Daoy (cell line): ENCODE measurements around the gene ATP4A. TPM values are rescaled to one million over a fixed set of nuclear protein-coding genes. Genes with fewer than 3 reads are reported as not detected.
"Not testable (repeated sequence)": the region's sequence is repeated elsewhere in the genome, so short reads cannot be mapped to it uniquely, and the experiment has no call there.

Experiments
- DNase-seq: peaks from one replicate; pipeline ENCODE4 v3.0.0-alpha.2; 2015; ENCODE audit warnings: low read depth
- total RNA-seq: library from RNA; depleted of rRNA; stranded (reverse); fragments of >200 nt; shearing (Covaris generic); gene quantifications from 2 replicates; pipeline ENCODE4 v1.2.3, GENCODE V29; 2014; rRNA removed

Gene ATP4A
- total RNA-seq: not detected in 2 replicates

- DNase-seq: no peak
These were observed at the start of gene ATP4A for GRCh38 chr19:35563207-35563829. TSS of gene ATP4A (minus strand) at chr19:35563658. CDS start at chr19:35563629, 29 bp downstream.

- peak; percentile 97 for DNase-seq
These were observed 49.3 kb upstream of the ATP4A start, which contains the start of gene HAUS5 for GRCh38 chr19:35612559-35613321. TSS of gene HAUS5 (plus strand) at chr19:35612735. CDS start at chr19:35612795, 60 bp downstream.

- no peak for DNase-seq
These were observed 48.7 kb upstream of the ATP4A start for GRCh38 chr19:35612224-35612558.

DNA sequence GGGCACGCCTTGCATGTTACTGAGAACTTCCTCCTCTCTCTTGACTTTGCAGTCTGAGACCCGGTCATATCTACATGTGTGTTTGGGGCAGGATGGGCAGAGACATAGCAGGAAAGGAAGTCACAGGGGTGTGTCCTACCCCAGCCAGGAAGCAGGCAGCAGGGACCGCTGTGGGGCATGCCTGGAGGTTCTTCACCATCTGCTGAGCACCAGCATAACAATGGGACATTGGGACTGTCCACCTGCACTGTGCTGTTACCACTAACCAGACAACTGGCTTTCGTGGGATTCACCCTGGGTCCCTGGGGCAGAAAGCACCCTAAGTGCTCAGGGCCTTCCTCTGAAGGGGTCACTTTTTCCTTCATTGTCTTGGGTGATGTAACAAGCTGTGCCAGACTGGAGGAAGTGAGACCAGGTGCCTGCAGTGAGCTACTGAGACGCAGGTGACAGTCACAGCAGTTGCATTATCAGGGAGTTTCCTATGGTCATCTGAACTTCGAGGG, 46.4 kb upstream of the ATP4A start:
- no peak for DNase-seq

DNA sequence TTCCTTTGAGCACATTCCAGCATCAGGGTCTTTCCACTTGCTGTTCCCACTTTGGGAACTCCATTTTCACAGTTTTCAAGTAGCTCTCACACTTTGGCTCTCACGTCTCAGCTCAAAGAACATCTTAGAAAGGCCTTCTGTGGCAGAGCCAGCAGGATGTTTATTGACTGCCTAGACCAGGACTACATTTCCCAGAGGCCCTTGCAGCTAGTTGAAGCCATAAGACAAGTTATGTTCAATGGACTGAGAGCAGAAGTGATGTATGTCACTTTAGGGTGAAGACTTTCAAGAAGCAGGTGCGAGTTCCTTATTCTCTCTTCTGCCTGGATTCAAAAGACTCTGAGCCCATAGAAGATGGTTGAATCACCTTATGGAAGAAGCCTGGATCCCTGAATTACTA, 44.8 kb upstream of the ATP4A start:
- DNase-seq: no peak

- no peak for DNase-seq
These were observed 44.2 kb upstream of the ATP4A start for GRCh38 chr19:35607661-35608060.

- not testable (repeated sequence) for DNase-seq
These were observed 43.7 kb upstream of the ATP4A start for GRCh38 chr19:35607170-35607569.

DNA sequence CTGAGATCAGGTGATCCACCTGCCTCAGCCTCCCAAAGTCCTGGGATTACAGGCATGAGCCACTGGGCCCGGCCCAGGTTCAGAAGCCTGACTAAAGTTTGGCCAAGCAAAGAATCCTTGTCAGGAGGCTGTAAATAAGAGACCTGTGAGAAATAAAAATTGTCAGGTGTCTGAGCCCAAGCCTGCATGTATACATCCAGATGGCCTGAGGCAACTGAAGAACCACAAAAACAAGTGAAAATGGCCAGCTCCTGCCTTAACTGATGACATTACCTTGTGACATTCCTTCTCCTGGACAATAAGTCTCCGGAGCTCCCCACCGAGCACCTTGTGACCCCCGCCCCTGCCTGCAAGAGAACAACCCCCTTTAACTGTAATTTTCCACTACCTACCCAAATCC, 41.0 kb upstream of the ATP4A start:
- DNase-seq: not testable (repeated sequence)

- no peak for DNase-seq
These were observed 38.5 kb upstream of the ATP4A start for GRCh38 chr19:35601971-35602370.

- peak; percentile 43 for DNase-seq
These were observed 33.0 kb upstream of the ATP4A start for GRCh38 chr19:35596366-35596999.

DNA sequence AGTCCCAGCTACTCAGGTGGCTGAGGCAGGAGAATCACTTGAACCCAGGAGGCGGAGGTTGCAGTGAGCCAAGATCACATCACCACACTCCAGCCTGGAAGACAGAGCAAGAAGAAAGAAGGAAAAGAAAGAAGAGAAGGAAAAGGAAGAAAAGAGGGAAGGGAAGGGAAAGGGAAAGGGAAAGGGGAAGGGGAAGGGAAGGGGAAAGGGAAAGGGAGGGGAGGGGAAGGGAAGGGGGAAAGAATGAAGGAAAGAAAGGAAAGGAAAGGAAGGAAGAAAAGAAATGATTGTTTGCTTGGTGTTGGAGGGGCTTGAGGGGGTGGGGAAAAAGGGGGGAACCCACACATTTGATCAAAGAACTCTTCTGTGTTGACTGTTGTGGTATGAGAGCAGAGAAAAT, 32.5 kb upstream of the ATP4A start:
- no peak for DNase-seq

- DNase-seq: not testable (repeated sequence)
These were observed 31.6 kb upstream of the ATP4A start for GRCh38 chr19:35595026-35595425.

DNA sequence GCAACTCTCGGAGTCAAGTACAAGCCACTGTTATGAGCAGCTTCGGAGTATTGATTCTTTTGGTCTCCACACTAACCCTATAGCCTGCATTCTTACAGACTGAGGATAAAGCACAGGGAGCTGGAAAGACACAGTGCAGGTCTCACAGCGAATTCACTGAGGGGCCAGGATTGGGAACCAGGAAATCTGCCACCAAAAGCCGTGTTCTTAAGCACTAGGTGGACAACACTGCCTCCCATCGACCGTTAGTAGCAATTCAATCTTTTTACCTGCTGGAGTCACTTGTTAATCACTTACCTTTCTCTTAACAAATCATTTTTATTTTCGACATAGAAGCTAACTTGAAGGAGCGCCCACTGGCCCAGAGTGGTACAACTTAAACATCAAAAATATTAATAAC, 28.8 kb upstream of the ATP4A start:
- peak; percentile 35 for DNase-seq

DNA sequence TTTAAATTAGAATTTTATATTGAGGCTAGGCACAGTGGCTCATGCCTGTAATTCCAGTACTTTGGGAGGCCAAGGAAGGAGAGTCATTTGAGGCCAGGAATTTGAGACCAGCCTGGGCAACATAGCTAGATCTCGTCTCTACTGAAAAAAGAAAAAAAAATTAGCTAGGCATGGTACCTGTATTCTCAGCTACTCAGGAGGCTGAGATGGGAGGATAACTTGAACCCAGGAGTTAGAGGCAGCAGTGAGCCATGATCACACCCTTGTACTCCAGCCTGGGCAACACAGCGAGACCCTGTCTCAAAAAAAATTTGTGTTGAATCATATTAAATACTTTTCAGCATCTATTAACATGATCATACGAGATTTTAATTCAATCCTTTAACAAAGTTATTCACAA, 27.4 kb upstream of the ATP4A start:
- DNase-seq: no peak

DNA sequence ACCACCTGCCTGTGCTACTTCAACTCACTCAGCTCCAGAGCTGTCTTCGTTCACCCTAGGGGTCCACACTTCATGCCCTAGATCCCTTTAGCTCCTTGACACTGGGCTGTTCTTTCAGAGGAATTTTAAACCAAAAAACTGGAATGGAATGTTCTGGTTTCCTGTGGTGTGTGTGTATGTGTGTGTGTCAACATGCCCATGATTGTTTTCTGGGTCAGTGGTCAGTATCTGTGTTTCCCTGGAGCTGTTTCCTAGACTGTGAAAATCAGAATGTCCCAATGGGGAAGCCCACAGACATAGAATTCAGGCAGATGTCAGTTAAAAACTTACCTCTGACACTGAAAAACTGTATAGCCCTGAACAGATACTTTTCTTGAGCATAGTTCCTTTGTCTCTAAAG, 23.9 kb upstream of the ATP4A start:
- DNase-seq: no peak

DNA sequence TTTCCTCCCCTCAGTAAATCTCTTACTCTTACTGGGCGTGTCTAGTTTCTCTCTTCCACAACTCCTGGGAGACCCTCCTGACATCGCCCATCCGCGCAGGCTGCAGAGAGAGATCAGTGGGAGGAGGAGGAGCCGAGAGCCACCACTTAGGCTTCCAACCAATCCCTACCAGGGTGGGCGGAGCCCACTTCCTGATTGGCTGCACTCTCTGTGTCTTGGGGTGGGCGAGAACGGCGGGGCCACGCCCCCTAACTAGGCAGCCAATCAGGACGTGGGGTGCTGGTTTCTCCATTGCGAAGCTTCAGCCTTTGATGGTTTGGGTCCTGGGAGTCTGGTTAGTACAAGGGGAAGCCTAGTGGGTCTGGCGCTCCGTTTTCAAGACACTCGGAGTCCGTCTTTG, 22.4 kb upstream of the ATP4A start, which contains the start of gene PMIS2:
TSS of gene PMIS2 (plus strand) at position 326 of the 400 bp plus-strand sequence. CDS start 87 bp downstream, outside the sequence.
- peak; percentile 18 for DNase-seq

DNA sequence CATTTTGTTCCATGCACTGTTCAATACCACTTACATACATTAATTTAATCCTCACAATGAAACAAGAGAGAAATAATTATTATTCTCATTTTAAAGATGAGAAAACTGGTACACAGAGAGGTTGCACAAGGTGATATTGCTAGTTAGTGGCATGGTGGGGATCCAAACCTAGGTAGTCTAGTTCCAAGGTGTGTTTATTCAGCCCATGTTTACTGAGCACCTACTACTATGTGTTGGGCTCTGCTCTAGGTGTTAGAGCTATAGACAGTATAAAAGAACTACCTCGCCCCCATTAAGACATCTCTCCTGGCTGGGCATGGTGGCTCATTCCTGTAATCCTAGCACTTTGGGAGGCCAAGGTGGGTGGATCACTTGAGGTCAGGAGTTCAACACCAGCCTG, 19.3 kb upstream of the ATP4A start:
- DNase-seq: no peak

DNA sequence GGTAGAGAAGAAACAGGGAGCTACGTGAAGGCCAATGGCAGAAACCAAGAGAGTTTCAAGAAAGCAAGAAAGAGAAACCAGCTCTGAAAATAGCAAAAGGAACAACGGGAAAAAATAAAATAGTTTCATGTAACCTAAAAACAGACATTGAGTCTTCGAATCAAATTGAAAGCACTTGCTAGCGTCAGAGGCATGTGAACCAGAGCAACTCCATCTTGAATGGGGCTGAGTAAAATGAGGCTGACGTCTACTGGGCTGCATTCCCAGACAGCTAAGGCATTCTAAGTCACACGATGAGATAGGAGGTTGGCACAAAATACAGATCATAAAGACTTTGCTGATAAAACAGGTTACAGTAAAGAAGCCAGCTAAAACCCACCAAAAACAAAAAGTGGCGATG, 15.2 kb upstream of the ATP4A start:
- no peak for DNase-seq

GRCh38 chr19:35577918-35578317, 14.5 kb upstream of the ATP4A start:
- no peak for DNase-seq

DNA sequence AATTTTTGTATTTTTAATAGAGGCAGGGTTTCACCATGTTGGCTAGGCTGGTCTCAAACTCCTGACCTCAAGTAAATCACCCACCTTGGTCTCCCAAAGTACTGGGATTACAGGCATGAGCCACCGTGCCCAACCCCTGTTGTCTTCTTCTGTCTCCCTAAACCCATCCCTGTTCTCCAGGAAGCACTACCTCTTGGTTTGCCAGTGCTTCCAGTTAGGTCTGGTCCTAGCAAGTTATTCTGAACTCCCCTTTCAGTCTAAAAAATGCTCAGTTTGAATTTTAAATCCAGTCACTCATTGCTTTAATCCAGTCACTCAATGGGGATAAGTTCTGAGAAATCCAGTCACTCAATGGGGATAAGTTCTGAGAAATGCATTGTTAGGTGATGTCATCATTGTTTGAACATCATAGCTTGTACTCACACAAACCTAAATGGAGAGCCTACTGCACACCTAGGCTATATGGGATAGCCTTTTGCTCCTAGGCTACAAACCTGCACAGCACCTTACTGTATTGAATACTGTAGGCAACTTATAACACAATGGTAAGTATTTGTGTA, 8.0 kb upstream of the ATP4A start:
- DNase-seq: no peak

DNA sequence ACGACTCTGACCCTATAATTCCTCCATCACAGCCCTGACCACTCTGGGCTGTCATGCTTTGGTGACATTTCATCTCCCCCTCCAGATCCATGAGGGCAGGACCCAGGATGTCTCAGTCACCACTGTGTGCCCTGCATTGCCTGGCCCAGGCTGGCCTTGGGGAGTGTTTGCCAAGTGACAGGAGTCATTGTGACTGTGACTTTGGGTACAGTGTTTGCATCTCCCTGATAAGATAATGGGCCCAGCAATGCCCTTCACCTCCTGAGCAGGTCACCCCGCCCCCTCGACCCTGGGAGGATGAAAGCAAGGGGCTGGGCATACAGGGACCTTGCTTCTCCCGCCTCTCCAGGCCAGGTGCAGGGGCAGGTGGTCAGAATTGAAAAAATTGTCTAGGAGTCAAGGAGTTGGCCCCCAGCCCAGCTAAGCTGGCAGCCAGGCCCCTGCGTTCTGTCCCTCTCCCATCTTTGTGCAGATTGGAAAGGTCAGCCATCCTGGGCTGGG, 5.9 kb upstream of the ATP4A start:
- DNase-seq: no peak

DNA sequence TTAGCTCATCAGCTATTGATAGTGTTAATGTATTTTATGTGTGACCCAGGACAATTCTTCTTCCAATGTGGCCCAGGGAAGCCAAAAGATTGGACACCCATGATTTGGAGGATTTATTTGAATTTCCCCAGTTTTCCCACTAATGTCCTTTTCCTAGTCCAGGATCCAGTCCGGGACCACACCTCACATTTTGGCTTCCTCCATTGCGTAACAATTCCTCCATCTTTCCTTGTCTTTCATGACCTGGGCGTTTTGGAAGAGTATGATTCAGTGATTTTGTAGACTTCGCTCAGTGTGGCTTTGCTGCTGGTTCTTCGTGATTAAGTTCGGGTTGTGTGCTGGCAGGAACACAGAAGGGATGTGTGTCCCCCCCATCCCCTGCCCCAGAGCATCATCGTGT, 3.3 kb upstream of the ATP4A start:
- no peak for DNase-seq
